SU-DHL-6 (cell line): Measurements from ENCODE around the gene GOLIM4.

ENCODE experiments used
- H2AFZ ChIP-seq: fragments of 200-600 bp; sonication (generic); 2 replicates; pipeline ENCODE4 v1.6.1; 2014; ENCODE audit warnings: low read depth, mild to moderate bottlenecking, moderate library complexity, mixed read lengths, antibody characterized with exemption, low read length; ENCODE audit not compliant: severe bottlenecking
- H3F3A ChIP-seq: fragments of 200-600 bp; shearing (Covaris generic); 2 replicates; pipeline ENCODE4 v1.6.0; 2016; ENCODE audit warnings: antibody characterized with exemption, mild to moderate bottlenecking; ENCODE audit not compliant: insufficient read depth
- H3K27ac ChIP-seq: fragments of 200-600 bp; sonication (generic); 2 replicates; pipeline ENCODE4 v1.5.1; 2016; ENCODE audit warnings: low read depth, mild to moderate bottlenecking, low read length, moderate library complexity, mixed read lengths
- H3K27me3 ChIP-seq: fragments of 200-600 bp; sonication (generic), shearing (Covaris generic); 2 replicates; pipeline ENCODE4 v1.6.0; 2014; ENCODE audit warnings: mild to moderate bottlenecking, low read length
- H3K36me3 ChIP-seq: fragments of 200-600 bp; sonication (generic); 2 replicates; pipeline ENCODE4 v1.6.1; 2014; ENCODE audit warnings: mild to moderate bottlenecking, low read length, mixed read lengths
- H3K4me2 ChIP-seq: fragments of 300-600, 200-600 bp; shearing (Covaris generic), sonication (generic); 2 replicates; pipeline ENCODE4 v1.6.0; 2014; ENCODE audit warnings: low read length, low read depth, mild to moderate bottlenecking; ENCODE audit not compliant: poor library complexity, severe bottlenecking
- H3K4me3 ChIP-seq: fragments of 200-600 bp; sonication (generic); 2 replicates; pipeline ENCODE4 v1.5.1; 2014; ENCODE audit warnings: antibody characterized with exemption, low read length, mild to moderate bottlenecking, mixed read lengths; ENCODE audit not compliant: insufficient read depth, poor library complexity, severe bottlenecking
- H3K79me2 ChIP-seq: fragments of 200-600 bp; sonication (generic); 2 replicates; pipeline ENCODE4 v1.6.1; 2014; ENCODE audit warnings: mild to moderate bottlenecking, low read length, moderate library complexity; ENCODE audit not compliant: insufficient read depth
- H3K9ac ChIP-seq: fragments of 200-600 bp; sonication (generic); 2 replicates; pipeline ENCODE4 v1.7.0; 2014; ENCODE audit warnings: mild to moderate bottlenecking, low read length
- H3K9me2 ChIP-seq: fragments of 200-600 bp; sonication (generic); replicated peaks from 2 replicates; pipeline ENCODE4 v1.6.1; 2014; ENCODE audit warnings: low read length; ENCODE audit not compliant: insufficient read depth
- H3K9me3 ChIP-seq: fragments of 200-600 bp; sonication (generic); 2 replicates; pipeline ENCODE4 v1.6.1; 2014; ENCODE audit warnings: low read length, mixed read lengths; ENCODE audit not compliant: insufficient read depth
- H4K20me1 ChIP-seq: fragments of 200-600 bp; sonication (generic); 2 replicates; pipeline ENCODE4 v1.6.1; 2014; ENCODE audit warnings: low read depth, mild to moderate bottlenecking, antibody characterized with exemption, low read length, moderate library complexity, mixed read lengths
- EZH2phosphoT487 ChIP-seq: fragments of 200-600 bp; sonication (generic), shearing (Covaris generic); conservative IDR thresholded peaks from 2 replicates; pipeline ENCODE4 v1.6.1; 2018; ENCODE audit warnings: mild to moderate bottlenecking, antibody characterized with exemption, low read length, moderate library complexity, mixed read lengths
- TF ChIP-seq, protein P1 (sequence below): fragments of 200-600 bp; sonication (generic); IDR thresholded peaks from one replicate; pipeline ENCODE4 v1.5.1; 2017; ENCODE audit warnings: antibody characterized with exemption, mild to moderate bottlenecking, low read length, moderate library complexity; ENCODE audit not compliant: insufficient read depth, poor library complexity, severe bottlenecking

Gene GOLIM4

DNA sequence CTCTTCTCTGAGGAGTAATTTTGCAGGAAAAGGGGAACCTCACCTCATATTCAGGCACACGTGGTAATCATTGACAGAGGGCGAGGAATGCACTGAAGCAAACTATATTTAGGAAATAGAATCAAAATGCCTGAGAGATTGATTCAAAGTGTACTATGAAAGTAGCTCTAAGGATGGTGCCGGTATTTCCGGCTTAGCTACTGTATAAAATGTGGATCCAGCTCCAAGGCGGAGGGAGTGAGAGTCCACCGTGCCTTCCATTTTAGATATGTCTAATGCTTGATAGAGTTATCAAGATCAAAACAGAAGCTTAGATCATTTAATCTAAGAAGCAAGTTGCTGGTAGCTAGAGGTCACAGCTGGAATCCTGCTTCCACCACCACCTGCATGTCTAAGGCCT, 33.0 kb downstream of the GOLIM4 start:
- no peak for TF ChIP-seq EZH2phosphoT487
- TF ChIP-seq, protein P1, sequence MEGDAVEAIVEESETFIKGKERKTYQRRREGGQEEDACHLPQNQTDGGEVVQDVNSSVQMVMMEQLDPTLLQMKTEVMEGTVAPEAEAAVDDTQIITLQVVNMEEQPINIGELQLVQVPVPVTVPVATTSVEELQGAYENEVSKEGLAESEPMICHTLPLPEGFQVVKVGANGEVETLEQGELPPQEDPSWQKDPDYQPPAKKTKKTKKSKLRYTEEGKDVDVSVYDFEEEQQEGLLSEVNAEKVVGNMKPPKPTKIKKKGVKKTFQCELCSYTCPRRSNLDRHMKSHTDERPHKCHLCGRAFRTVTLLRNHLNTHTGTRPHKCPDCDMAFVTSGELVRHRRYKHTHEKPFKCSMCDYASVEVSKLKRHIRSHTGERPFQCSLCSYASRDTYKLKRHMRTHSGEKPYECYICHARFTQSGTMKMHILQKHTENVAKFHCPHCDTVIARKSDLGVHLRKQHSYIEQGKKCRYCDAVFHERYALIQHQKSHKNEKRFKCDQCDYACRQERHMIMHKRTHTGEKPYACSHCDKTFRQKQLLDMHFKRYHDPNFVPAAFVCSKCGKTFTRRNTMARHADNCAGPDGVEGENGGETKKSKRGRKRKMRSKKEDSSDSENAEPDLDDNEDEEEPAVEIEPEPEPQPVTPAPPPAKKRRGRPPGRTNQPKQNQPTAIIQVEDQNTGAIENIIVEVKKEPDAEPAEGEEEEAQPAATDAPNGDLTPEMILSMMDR = no peak
- Histone ChIP-seq H3K9me3 (no peaks in the 10 kb centered on the region), H3K9ac (no peak overlapping the region), H4K20me1 (0 out of 2 replicates have a peak, but pooled peaks cover 1% of the 10 kb centered on the region), H3K4me3 (no peak overlapping the region), H3K79me2 (peaks cover 55% of the 10 kb centered on the region), H3F3A (no peaks in the 10 kb centered on the region), H3K27ac (no peak overlapping the region), H3K4me2 (no peak overlapping the region), H3K9me2 (no peaks in the 10 kb centered on the region), H3K36me3 (0 out of 2 replicates have a peak, but pooled peaks cover 4% of the 10 kb centered on the region), H2AFZ (no peak overlapping the region), H3K27me3 (no peaks in the 10 kb centered on the region)

DNA sequence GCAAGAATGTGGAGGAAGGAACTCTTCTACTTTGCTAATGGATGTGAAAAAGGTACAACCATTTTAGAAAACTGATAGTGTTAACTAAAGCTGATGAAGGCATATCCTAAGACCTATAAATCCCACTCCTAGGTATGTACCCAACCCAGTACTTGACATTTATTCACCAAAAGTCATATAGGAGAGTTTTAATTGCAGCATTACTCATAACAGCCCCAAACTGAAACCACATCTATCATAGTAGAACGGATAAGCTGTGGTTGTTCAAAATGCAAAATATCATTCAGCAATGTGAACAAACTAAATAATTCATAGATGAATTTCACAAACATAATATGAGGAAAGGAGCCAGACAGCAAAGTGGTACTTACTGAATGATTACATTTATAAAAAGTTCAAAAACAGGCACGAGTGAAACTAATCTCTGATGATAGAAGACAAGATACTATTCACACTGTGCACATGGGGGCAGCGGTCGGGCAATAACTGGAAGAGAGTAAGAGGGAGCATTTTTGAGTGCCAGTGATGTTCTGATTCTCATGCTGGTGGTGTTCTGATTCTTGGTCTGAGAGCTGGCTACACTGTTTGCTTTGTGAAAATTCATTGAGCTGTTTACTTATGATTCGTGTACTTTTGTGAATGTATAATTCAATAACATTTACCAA, 34.3 kb downstream of the GOLIM4 start:
- TF ChIP-seq EZH2phosphoT487 = no peak
- TF ChIP-seq, protein P1 = no peak
- Histone ChIP-seq H4K20me1 (no peaks in the 10 kb centered on the region), H3K4me2 (no peak overlapping the region)

DNA sequence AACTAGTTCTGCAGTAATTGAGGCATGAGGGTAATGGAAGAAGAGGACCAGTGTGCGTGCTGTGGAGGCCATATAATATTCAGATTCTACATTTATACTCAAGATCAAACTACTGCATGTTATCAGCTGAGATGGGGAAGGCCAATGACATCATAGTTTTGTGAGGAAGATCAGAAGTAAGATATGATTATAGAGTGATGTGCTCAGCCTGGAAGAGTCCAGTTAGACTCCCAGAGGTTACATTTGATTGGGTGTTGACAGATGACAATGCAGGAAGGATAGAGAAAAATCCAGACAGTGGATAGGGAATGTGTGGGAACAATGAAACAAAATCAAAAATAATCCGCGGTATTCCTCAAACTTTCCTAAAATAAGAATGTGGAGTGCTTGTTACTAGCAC, 35.4 kb downstream of the GOLIM4 start:
- H3K4me3 ChIP-seq = no peak overlapping the region
- no peaks in the 10 kb centered on the region for H3K27me3 ChIP-seq
- peaks cover 51% of the 10 kb centered on the region for H3K79me2 ChIP-seq
- H3K9ac ChIP-seq = no peak overlapping the region
- 0 out of 2 replicates have a peak, but pooled peaks cover 4% of the 10 kb centered on the region for H3K36me3 ChIP-seq
- TF ChIP-seq, protein P1 = no peak
- TF ChIP-seq EZH2phosphoT487 = no peak
- H3K9me3 ChIP-seq = no peaks in the 10 kb centered on the region
- H4K20me1 ChIP-seq = no peaks in the 10 kb centered on the region
- H3K4me2 ChIP-seq = no peak overlapping the region
- H3F3A ChIP-seq = no peaks in the 10 kb centered on the region
- H3K27ac ChIP-seq = no peak overlapping the region
- H3K9me2 ChIP-seq = no peaks in the 10 kb centered on the region
- H2AFZ ChIP-seq = no peak overlapping the region

More for the DNA sequence above, 34.3 kb downstream of the GOLIM4 start:
- no peak overlapping the region for H3K4me3 ChIP-seq
- no peaks in the 10 kb centered on the region for H3K27me3 ChIP-seq
- H3F3A ChIP-seq = no peaks in the 10 kb centered on the region
- H3K27ac ChIP-seq = no peak overlapping the region
- H3K9me2 ChIP-seq = no peaks in the 10 kb centered on the region
- no peak overlapping the region for H3K9ac ChIP-seq
- no peaks in the 10 kb centered on the region for H3K9me3 ChIP-seq
- peaks cover 51% of the 10 kb centered on the region for H3K79me2 ChIP-seq
- H2AFZ ChIP-seq = no peak overlapping the region
- 0 out of 2 replicates have a peak, but pooled peaks cover 4% of the 10 kb centered on the region for H3K36me3 ChIP-seq
